NOMO-1 treated with DMSO at 0.1 percent for 48 hours (cell line): ENCODE results near the gene NCOA5.
A peak's percentile ranks its signal among the peaks of the same experiment; 100 is the strongest.

ENCODE experiments used
- DNase-seq: peaks from one replicate; lab custom pipeline; 2025; ENCODE audit not compliant: unreplicated experiment; lab: John Stamatoyannopoulos, UW

The NCOA5 gene

DNA sequence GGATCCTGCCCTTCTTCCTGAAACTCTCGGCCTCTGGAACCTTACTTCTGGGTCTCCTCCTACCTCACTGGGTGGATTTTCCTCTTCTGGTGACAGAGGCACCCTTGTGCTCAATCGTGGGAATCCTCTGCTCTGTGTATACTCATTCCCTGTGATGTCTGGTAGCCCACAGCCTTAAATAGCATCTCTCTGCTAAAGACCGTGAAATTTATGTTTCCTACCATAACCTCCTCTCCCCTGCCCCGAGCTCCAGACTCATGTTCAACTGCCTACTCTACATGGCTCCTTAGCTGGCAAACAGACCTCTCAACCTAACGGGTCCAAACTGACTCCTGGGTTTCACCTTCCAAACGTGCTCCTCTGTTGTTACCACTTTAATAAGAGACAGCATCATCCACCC, 71.2 kb downstream of the NCOA5 start:
- DNase-seq = no peak

DNA sequence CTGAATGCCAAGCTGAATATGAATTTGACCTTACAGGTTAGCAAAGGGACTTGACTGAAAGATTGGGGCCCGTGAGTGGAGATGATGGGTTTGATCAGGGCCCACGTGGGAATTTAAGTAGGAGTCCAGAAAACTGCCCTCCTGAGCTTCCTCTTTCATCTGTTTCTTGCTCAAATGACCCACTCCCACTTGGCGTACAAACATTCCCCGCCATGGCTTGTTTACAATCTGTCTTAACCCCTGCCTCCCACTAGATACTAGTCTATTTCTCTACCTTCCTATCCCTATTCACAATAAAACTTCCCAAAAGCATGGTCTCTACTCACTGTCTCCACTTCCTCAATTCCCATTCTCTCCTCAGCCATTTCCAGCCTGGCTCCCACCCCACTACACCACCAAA, 71.7 kb downstream of the NCOA5 start:
- no peak for DNase-seq

DNA sequence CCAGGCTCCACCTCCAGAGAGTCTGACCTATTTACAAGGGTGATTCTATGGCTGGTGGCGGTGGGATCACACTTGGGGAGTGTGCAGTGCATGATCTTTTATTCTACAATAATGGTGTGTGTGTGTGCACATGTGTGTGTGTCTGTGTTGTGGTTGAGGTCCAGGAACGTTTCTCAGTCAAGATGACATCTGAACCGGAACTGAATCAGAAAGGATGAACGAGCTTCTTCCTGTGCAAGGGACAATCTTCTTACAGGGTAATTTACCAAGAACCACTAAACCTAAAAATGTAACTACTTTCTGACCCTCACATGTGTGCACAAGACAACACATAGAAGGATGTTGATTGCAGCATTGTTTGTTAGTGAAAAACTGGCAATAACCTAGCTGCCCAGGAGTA, 72.5 kb downstream of the NCOA5 start:
- DNase-seq = no peak

DNA sequence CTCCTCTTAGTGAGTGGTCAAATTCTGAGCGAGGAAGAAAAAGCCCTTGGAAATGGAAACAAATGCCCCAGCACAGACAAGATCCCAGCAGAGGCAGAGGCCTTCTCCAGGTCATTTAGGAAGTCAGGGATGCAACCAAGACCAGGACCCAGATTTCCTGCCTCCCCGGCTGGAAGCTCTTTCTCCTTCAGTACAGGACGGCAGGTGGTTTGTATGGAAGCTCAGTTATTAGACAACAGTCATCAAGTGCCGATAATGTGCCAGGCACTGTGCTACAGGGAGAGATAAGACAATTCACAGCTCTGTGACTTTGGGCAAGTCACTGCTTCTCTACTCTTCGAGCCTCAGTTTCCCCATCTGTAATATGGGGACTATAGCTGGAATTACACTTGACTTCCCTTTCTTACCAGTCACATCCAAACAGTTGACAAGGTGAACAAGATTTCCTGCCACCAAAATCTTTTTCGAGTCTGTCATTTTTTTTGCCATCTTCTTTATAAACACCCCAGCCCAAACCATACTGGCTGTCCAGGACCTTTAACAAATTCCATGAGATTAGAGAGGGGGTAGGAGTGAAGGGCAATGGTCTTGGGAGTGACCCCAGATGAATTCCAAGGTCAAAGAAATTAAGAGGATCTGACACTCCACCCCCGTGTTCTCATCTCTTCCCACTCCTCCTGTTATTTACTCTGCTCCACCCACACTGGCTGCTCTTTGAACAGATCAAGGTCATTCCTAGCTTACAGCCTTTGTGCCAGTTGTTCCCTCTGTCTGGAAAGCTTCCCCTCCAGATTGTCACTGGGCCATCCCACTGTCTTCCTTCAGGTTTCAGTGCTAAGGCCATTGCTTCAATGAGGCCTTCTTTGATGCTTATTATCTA, 75.0 kb downstream of the NCOA5 start:
- DNase-seq = no peak

DNA sequence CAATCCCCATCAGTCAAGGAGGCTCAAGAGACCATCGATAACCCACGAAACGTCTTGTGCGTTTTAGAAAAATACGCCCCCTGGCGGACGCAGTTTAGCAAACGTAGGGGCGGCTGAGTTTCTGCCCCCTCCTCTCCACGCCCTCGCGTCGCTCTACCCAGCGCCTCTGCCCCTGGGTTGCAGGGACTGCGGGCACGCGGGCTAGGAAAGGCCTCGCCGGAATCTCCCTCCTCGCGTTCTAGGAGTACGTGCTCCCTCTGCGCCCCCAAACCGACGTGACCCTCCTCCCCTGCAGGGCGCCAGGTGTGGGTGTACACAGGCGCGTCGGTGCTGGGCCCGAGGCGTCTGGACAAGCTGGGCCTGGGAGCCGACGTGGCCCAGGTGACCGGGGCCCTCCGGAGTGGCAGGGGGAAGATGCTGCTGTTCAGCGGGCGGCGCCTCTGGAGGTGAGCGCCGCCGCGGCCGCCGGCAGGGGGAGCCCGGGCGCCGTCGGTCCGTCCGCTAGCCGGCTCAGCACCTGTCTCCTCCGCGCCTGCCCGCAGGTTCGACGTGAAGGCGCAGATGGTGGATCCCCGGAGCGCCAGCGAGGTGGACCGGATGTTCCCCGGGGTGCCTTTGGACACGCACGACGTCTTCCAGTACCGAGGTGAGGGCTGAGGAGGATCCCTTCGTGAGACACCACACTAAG, 75.8 kb downstream of the NCOA5 start:
- DNase-seq = peak; percentile 56

DNA sequence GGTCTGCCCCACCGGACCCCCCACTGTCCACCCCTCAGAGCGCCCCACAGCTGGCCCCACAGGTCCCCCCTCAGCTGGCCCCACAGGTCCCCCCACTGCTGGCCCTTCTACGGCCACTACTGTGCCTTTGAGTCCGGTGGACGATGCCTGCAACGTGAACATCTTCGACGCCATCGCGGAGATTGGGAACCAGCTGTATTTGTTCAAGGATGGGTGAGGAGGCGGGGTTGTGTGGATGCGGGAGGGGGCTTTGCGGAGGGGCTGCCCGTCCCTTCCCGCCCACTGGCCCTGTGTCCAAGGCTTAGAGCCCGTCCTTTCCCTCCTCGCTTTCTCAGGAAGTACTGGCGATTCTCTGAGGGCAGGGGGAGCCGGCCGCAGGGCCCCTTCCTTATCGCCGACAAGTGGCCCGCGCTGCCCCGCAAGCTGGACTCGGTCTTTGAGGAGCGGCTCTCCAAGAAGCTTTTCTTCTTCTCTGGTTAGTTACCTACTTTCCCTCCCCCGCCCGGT, 76.4 kb downstream of the NCOA5 start:
- DNase-seq = no peak

DNA sequence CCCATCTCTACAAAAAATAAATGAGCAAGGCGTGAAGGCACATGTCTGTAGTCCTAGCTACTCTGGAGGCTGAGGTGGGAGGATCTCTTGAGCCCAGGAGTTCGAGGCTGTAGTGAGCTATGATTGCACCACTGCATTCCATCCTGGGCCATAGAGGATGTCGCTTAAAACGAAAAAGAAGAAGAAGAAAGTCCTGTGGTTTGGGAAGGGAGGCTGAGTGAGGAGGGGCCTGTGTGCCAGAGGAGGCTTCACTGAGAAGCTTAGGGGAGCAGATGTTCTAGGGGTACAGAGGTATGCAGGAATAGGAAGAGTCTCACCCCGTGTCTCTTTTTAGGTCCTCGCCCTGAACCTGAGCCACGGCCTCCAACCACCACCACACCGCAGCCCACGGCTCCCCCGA, 76.8 kb downstream of the NCOA5 start:
- no peak for DNase-seq

DNA sequence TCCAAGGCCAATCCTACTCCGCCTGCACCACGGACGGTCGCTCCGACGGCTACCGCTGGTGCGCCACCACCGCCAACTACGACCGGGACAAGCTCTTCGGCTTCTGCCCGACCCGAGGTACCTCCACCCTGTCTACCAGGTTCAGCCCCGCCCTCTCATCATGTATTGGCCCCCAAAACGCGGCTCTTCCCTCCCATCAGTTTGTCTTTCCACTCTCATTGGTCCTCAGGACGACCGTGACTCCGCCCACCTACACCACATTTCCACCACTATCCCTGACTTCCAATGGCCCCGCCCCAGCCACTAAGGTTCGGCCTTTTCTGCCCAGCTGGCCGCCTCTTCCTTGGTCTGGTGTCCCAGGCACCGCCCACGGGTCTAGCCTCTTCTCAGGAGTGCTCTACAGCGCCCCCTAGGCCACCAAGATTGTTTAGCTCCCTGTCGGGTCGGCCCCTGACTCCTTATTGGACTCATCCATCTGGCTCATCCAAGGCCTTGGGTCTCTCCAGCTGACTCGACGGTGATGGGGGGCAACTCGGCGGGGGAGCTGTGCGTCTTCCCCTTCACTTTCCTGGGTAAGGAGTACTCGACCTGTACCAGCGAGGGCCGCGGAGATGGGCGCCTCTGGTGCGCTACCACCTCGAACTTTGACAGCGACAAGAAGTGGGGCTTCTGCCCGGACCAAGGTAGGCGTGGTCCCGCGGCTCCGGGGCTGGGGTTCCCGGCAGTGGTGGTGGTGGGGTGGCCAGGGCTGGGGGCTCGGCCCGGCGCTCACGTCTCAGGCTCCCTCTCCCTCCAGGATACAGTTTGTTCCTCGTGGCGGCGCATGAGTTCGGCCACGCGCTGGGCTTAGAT, 77.9 kb downstream of the NCOA5 start:
- DNase-seq = peak; percentile 42
